NCI-H460 (cell line): ENCODE results near the gene RBM4B. TPM values are rescaled to one million over a fixed set of nuclear protein-coding genes. Genes with fewer than 3 reads are reported as not detected.
A peak's percentile ranks its signal among the peaks of the same experiment; 100 is the strongest.

ENCODE experiments used
- DNase-seq: peaks from one replicate; pipeline ENCODE4 v3.0.0-alpha.2; 2016; ENCODE audit warnings: low read depth; ENCODE audit errors: extremely low read depth
- total RNA-seq: library from RNA; depleted of rRNA; stranded (reverse); fragments of >200 nt; shearing (Covaris generic); gene quantifications from 2 replicates; pipeline ENCODE4 v1.2.3, GENCODE V29; 2014

Gene RBM4B
- total RNA-seq, 1 experiment from 2014 or later: 17.2 TPM

DNA sequence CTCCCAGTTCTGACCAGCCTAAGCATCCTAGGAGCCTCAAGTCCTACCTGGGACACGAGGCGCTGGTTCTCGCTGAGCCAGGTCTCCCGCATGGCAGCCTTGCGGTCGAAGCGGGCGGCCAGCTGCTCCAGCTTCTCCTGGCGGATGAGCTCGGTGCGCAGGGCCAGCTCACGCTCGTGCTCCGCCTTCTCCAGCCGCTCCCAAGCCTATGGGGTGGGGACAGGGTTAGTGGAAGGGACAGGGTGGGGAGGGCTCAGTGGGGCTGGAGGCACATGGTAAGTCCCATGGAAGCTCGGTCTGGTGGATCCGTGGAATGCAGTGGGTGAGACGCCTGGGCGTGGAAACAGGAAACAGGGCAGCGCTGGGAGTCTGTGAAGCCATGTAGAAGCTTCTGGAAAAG, 30.4 kb upstream of the RBM4B start:
- DNase-seq: no peak

GRCh38 chr11:66707486-66707885, 29.8 kb upstream of the RBM4B start:
- DNase-seq: no peak

DNA sequence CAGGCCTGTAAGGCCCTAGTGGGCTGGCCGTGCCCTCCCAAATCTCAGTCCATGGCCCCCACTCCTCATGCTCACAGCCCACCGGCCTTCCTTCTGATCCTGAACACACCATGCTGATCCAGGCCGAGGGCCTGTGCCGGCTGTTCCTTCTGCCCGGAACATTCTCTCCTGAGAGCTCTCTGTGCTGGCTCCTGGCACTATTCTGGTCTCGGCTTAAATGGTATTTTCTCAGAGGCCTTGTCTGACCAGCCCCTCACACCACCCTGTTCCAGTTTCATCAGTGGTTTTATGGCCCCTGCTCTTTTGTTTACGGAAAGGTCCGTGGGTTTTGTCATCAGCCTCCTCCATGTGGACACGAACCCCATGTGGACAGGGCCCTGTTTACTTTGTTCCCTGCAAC, 29.3 kb upstream of the RBM4B start:
- no peak for DNase-seq

- DNase-seq: no peak
Measured at GRCh38 chr11:66705587-66706335, 28.1 kb upstream of the RBM4B start.

- DNase-seq: no peak
Measured at GRCh38 chr11:66704659-66705360, 27.1 kb upstream of the RBM4B start.

DNA sequence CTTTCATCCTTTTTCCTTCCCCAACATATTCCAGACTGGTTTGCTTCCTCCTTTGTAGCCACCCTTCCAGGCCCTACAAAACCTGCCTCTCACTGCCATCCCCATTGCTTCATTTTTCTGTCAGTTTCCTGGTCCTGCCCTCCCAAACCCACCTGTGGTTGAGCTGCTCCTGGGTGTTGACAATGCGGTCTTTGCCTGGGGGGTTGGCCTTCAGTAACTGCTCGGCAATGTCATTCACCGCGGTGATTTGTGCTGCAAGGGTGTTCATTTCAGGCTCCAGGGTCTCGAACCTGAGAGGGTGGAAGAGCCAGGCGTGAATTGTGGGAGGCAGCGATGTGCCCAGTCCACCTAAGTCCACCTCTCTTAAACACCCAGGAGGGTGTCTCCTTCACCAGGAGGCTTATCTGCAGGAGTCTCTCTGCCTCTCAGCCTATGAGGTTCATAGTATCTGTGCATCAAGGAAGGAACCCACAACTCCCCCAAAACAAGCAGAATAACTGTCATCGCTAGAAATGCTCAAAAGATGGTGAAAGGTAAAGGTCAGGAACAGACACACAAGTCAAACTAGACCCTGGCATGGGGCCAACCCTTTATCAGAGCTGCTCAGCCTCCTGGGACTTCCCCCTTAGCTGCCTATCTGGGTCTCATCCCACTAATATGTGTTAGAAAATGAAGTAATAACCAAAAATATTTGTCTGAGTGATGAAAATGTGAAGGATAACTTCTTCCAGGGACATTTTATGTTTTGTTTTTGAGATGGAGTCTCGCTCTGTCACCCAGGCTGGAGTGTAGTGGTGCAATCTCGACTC, 23.9 kb upstream of the RBM4B start:
- no peak for DNase-seq

GRCh38 chr11:66700742-66701141, 23.1 kb upstream of the RBM4B start:
- no peak for DNase-seq

DNA sequence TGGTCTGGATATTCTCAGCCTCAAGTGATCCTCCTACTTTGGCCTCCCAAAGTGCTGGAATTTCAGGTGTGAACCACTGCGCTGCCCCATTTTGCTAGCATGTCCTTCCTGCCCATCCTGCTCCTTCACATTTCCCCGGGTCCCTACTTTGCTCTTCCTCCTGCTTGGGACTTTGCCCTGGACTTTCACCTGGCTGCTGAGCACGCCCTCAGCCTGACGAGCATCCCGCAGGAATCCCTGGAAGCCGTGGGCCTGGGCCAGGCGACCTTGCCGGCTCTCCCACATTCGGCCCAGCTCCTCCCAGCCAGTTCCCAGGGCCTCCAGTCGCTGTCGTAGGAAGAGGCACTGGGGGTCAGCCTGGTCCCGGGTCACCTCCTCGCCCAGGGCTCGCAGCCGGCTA, 22.6 kb upstream of the RBM4B start:
- no peak for DNase-seq

DNA sequence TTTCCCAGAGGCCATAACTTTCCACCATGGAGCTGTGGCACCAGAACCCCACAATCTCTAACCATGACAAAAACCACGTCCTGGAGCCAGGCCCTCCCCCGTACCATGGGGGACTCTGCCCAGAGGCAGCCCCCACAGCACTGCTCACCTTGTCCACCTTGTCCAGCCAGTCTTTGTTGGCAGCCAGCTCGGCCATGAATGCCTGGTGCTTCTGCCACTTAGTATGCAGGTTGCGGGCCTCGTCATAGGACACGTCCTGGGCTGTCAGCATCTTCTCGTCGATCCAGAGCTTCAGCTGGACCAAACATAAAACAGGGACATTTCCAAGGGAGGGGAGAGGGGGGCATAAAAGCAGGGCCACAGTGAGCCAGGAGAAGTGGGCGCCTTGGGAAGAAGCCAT, 20.8 kb upstream of the RBM4B start:
- DNase-seq: no peak

DNA sequence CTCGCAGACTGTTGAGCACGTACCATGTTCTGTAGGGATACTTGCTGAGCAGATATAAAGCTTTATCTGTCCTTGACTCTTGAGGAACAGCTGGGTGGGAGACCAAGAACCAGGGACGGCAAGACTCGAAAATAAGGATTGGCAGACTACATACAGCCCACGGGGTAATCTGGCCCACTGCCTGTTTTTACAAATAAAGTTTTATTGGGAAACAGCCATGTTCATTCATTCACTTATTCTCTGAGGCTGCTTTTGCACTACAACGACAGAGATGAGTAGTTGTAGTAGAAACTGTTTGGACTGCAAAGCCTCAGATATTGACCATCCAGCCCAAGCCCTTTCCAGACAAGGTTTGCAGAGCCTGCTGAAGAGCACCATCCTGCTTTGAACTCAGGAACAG, 20.3 kb upstream of the RBM4B start:
- no peak for DNase-seq

DNA sequence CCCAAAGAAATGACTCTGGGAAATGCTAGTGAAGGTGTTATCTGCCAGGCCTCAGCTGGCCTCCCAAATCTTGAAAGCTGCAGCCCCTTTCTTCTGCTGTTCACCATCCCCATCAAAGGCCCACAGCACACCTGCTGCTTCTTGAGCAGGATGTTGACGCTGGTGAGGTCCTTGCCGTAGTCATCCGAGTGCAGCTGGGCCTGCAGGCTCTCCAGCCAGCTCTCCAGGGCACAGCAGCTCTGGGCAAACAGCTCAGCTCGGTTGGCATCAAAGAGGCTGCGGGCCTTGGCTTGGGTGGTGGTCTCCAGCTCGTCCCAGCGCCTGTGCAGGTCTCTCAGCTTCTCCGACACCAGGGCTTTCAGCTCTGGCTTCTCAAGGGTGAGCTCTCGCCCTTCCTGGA, 18.5 kb upstream of the RBM4B start:
- DNase-seq: no peak

DNA sequence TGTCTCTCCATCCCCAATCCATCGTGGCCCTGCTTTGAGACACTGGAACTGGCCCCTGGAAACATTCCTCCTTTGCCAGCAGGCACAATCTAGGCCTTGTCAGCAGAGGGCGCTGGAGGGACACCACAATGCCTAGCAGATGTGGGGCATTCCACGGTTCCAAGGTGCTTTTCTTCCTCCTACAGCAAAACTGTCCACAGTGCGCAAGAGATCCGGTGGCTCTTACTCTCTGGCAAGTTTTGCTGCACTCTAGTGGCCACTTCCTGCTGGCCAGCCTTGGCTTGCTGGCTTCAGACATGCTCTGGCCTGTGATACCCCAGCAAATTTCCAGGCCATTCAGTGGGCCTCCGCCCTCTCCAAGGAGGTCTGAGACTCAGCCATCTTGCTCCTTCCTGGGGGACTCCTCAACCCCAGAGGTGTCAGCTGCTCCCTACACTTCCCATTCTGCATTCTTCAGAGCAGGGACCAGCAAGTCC, 17.1 kb upstream of the RBM4B start:
- DNase-seq: peak; percentile 94

DNA sequence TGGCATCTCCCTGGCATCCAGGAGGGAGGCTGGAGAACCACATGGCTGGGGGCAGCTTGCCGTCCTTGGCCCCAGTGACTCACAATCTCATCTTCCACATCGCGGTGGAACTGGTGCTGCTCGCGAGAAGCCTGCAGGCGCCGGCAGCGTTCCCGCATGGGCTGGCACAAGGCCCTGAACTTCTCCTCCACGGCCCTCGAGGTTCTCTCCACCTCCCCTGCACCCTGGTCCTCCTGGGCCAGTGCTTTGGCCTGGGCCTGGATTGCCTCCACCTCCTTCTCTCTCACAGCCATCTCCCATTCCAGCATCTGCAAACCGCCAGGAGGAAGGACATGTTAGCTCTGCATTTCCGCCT, 16.3 kb upstream of the RBM4B start:
- no peak for DNase-seq

GRCh38 chr11:66693356-66694055, 15.8 kb upstream of the RBM4B start:
- DNase-seq: no peak

DNA sequence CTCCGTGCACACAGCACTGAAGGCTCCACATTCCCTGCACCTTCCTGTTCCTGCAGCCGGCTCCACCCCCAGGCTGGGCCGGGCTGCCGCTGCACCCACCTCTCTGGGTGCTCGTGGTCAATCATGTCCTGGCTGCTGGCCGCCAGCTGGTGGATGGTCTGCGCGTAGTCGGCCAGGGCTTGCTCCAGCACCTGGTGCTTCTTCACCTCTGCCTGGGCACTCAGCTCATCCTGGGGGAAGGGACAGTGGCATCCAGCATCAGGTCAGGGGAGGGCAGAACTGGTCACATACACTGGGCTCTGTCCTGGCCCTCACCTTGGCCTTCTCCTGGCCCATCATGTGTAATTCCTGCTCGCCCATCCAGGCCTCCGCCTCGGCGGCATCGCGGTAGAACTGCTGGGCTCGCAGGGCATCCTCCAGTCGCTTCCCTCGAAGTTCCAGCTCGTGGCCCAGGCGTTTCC, 15.2 kb upstream of the RBM4B start:
- no peak for DNase-seq

DNA sequence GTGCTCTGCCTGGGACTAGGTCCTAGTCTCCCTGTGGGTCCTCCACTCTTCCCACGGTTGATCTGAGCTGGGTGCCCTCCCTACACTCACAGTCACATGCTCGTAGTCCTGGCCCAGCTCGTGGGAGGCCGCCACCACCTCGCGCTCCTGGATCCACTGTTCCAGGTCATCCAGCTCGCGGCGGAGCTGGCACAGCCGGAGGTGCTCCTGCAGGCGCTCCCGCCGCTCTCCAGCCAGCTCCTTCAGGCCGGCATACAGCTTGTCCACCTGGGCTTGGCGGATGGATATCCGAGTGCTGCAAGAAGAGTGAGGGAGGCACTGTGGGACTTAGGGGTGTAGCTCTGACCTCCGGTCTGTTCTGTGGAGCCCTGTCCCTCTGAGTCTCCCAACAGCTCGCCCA, 14.8 kb upstream of the RBM4B start:
- DNase-seq: no peak

DNA sequence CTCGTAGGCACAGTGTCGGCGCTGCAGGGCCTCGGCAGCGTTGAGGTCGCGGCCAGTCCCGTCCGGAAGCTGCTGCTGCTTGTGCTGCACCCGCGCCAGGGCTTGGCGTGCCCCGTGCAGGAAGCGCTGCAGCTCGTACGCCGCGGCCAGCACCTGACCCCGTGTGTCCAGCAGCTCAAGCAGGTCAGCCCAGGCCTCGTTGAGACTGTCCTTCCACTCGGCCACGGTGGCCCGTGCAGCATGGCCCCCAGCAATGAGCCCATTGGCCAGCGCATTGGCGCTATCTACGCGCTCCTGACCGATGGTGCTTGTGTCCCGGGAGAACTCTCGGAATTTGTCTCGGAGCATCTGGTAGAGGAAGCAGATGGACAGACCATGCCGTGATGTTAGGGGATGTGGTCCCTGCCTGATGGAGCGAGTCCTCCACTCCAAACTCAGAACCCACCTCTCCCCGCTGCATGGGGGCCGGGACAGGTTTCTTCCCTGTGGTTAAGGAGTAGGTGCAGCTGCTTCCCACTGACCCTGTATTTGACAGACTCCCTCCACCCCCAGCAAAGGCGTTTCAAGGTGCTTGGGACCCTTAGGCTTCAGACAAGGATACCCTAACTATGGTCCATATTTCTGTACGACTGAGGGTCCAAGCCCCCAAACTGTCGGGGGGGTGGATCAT, 13.8 kb upstream of the RBM4B start:
- DNase-seq: no peak

GRCh38 chr11:66689661-66690590, 12.2 kb upstream of the RBM4B start:
- no peak for DNase-seq
